Thoracic aorta (tissue), 2 donors: ENCODE data around the gene AHI1. TPM values are rescaled to one million over a fixed set of nuclear protein-coding genes. Genes with fewer than 3 reads are reported as not detected.

Source experiments
- ATAC-seq: fragments of 150-250 bp; one replicate; pipeline ENCODE4 v1.8.0; 2017; ENCODE audit warnings: low read depth; ENCODE audit not compliant: insufficient number of reproducible peaks, low FRiP score
- DNase-seq: peaks from one replicate; pipeline ENCODE4 v3.0.0-alpha.2; 2020; ENCODE audit warnings: low spot score
- H3K27ac ChIP-seq, 2 donors: fragments of 200-600 bp; sonication (generic); 1 replicate in 1 of 2; 2 replicates in 1 of 2; pipeline ENCODE4 v1.5.1; 2016; ENCODE audit warnings: mild to moderate bottlenecking in 2 of 2, moderate library complexity in 2 of 2
- H3K27me3 ChIP-seq: fragments of 200-600 bp; sonication (generic); replicated peaks from 2 replicates; pipeline ENCODE4 v1.6.0; 2016; ENCODE audit warnings: mild to moderate bottlenecking; ENCODE audit not compliant: insufficient read depth
- H3K36me3 ChIP-seq: fragments of 200-600 bp; sonication (generic); one replicate; pipeline ENCODE4 v1.5.1; 2016
- H3K4me1 ChIP-seq, 2 donors: fragments of 200-600 bp; sonication (generic); 1 replicate in 1 of 2; 2 replicates in 1 of 2; pipeline versions ENCODE4 v1.5.1 to v1.6.0; 2016; ENCODE audit warnings: low read depth in 2 of 2, mild to moderate bottlenecking in 1 of 2; ENCODE audit not compliant: control insufficient read depth in 1 of 2
- H3K4me3 ChIP-seq: fragments of 200-600 bp; sonication (generic); 2 replicates; pipeline ENCODE4 v1.5.1; 2016; ENCODE audit warnings: mild to moderate bottlenecking
- H3K9me3 ChIP-seq: fragments of 200-600 bp; sonication (generic); 2 replicates; pipeline ENCODE4 v1.5.1; 2016
- CTCF ChIP-seq: fragments of 200-600 bp; sonication (generic); IDR thresholded peaks from one replicate; pipeline ENCODE4 v1.5.1; 2019; ENCODE audit warnings: antibody characterized with exemption
- total RNA-seq, 2 donors: library from RNA; depleted of rRNA; stranded (reverse); fragments of >200 nt; gene quantifications; one replicate each; pipeline versions ENCODE4 v1.1.0 to v1.2.3, GENCODE V29; 2016

The AHI1 gene
- total RNA-seq, 2 donors from 2014 or later = 21.7 to 65.5 TPM

- no peak overlapping the region for H3K4me3 ChIP-seq
- TF ChIP-seq CTCF = no peak
- H3K9me3 ChIP-seq = no peaks in the 10 kb centered on the region
- peaks cover 2% of the 10 kb centered on the region for H3K36me3 ChIP-seq
- H3K27ac ChIP-seq = no peak overlapping the region
- H3K27me3 ChIP-seq = no peaks in the 10 kb centered on the region
- no peaks in the 10 kb centered on the region for H3K4me1 ChIP-seq
- DNase-seq = no peak
- no peak for ATAC-seq
Measured at GRCh38 chr6:135329851-135330803, 167.4 kb downstream of the AHI1 start.

GRCh38 chr6:135328136-135328535, 169.4 kb downstream of the AHI1 start:
- H3K4me3 ChIP-seq = no peak overlapping the region
- no peak for TF ChIP-seq CTCF
- DNase-seq = no peak
- no peaks in the 10 kb centered on the region for H3K4me1 ChIP-seq
- no peaks in the 10 kb centered on the region for H3K9me3 ChIP-seq
- H3K27me3 ChIP-seq = no peaks in the 10 kb centered on the region
- no peaks in the 10 kb centered on the region for H3K36me3 ChIP-seq
- no peak for ATAC-seq
- no peak overlapping the region for H3K27ac ChIP-seq

GRCh38 chr6:135325624-135326424, 171.7 kb downstream of the AHI1 start:
- H3K4me3 ChIP-seq = no peak overlapping the region
- no peak for TF ChIP-seq CTCF
- no peak for ATAC-seq
- no peaks in the 10 kb centered on the region for H3K36me3 ChIP-seq
- H3K4me1 ChIP-seq = no peaks in the 10 kb centered on the region
- no peak for DNase-seq
- no peak overlapping the region for H3K27ac ChIP-seq
- no peaks in the 10 kb centered on the region for H3K9me3 ChIP-seq
- H3K27me3 ChIP-seq = no peaks in the 10 kb centered on the region

GRCh38 chr6:135324531-135324930, 173.0 kb downstream of the AHI1 start:
- H3K9me3 ChIP-seq = no peaks in the 10 kb centered on the region
- DNase-seq (no peak), ATAC-seq (no peak)
- no peaks in the 10 kb centered on the region for H3K36me3 ChIP-seq
- no peak for TF ChIP-seq CTCF
- no peak overlapping the region for H3K4me3 ChIP-seq
- H3K27ac ChIP-seq = no peak overlapping the region
- no peaks in the 10 kb centered on the region for H3K4me1 ChIP-seq
- no peaks in the 10 kb centered on the region for H3K27me3 ChIP-seq

GRCh38 chr6:135323979-135324378, 173.6 kb downstream of the AHI1 start:
- ATAC-seq = no peak
- no peaks in the 10 kb centered on the region for H3K4me1 ChIP-seq
- H3K27ac ChIP-seq = no peak overlapping the region
- no peak for DNase-seq
- TF ChIP-seq CTCF = no peak
- no peak overlapping the region for H3K4me3 ChIP-seq
- no peaks in the 10 kb centered on the region for H3K36me3 ChIP-seq
- H3K27me3 ChIP-seq = no peaks in the 10 kb centered on the region
- no peaks in the 10 kb centered on the region for H3K9me3 ChIP-seq
